Activated T-cell treated with anti-CD3 and anti-CD28 coated beads, Interleukin-2, amount 50 U/mL, for 72 hours (primary cell): Measurements from ENCODE around the gene NECTIN4. TPM values are rescaled to one million over a fixed set of nuclear protein-coding genes. Genes with fewer than 3 reads are reported as not detected.

Source experiments
- ATAC-seq, 2 donors: fragments of 150-1000 bp; cut with Tn5 transposase; replicated peaks in 1 of 2; 2 replicates each; pipeline ENCODE4 v1.10.0; 2021; ENCODE audit warnings: moderate library complexity in 2 of 2, mild to moderate bottlenecking in 1 of 2
- DNase-seq, 2 donors: peaks; one replicate each; pipeline ENCODE4 v3.0.0; 2021 to 2022; ENCODE audit warnings: mixed read lengths in 1 of 2
- H3K27ac Mint-ChIP-seq: one replicate; pipeline ENCODE4 v1.8.0; 2022; ENCODE audit warnings: mild to moderate bottlenecking, moderate library complexity, mixed read lengths
- H3K27me3 Mint-ChIP-seq: one replicate; pipeline ENCODE4 v1.8.0; 2022; ENCODE audit warnings: low read depth, mixed read lengths
- H3K36me3 Mint-ChIP-seq, 2 donors: one replicate each; pipeline ENCODE4 v1.8.0; 2022; ENCODE audit warnings: mixed read lengths in 2 of 2, mild to moderate bottlenecking in 1 of 2; ENCODE audit not compliant: insufficient read depth in 2 of 2
- H3K4me1 Mint-ChIP-seq: one replicate; pipeline ENCODE4 v1.8.0; 2022; ENCODE audit warnings: low read depth, mixed read lengths
- H3K4me3 Mint-ChIP-seq, 2 donors: one replicate each; pipeline ENCODE4 v1.8.0; 2022; ENCODE audit warnings: mild to moderate bottlenecking in 2 of 2, mixed read lengths in 2 of 2, moderate library complexity in 2 of 2
- H3K9me3 Mint-ChIP-seq, 2 donors: one replicate each; pipeline ENCODE4 v1.8.0; 2022; ENCODE audit warnings: mixed read lengths in 2 of 2
- total RNA-seq, 2 donors: library from RNA; stranded (reverse); gene quantifications; one replicate each; pipeline ENCODE4 v1.2.3, GENCODE V29; 2022

The NECTIN4 gene
- under 1 TPM in 1 of 2 donors, not detected in 1; 0.31 TPM for total RNA-seq

GRCh38 chr1:161089251-161089924 lies at the start of gene NECTIN4:
NECTIN4 (minus strand) TSS chr1:161089558; CDS start chr1:161089296, 262 bp downstream.
- peaks cover 61% of the 10 kb centered on the region for H3K4me1 Mint-ChIP-seq
- no peak within 1 kb of the TSS for H3K4me3 Mint-ChIP-seq
- no peaks in the 10 kb centered on the region for H3K9me3 Mint-ChIP-seq
- H3K36me3 Mint-ChIP-seq, result no peaks in the 10 kb centered on the region
- H3K27ac Mint-ChIP-seq, result no peak within 1 kb of the TSS
- no peak for ATAC-seq
- DNase-seq, result no peak
- no peaks in the 10 kb centered on the region for H3K27me3 Mint-ChIP-seq

- Mint-ChIP-seq H3K27ac (peak overlapping the region; percentile 7), H3K9me3 (no peaks in the 10 kb centered on the region), H3K4me1 (no peaks in the 10 kb centered on the region), H3K4me3 (no peak overlapping the region), H3K27me3 (no peaks in the 10 kb centered on the region), H3K36me3 (peaks cover 0 to 1% of the 10 kb centered on the region in 2 donors)
- no peak for DNase-seq
- ATAC-seq, result no peak
Measured at GRCh38 chr1:161138431-161138830, 49.1 kb upstream of the NECTIN4 start.

- no peak for DNase-seq
Measured at GRCh38 chr1:161137881-161138280, 48.5 kb upstream of the NECTIN4 start.

GRCh38 chr1:161133220-161133740 lies 43.9 kb upstream of the NECTIN4 start:
- Mint-ChIP-seq H3K27ac (no peak overlapping the region), H3K27me3 (no peaks in the 10 kb centered on the region), H3K4me3 (no peak overlapping the region), H3K9me3 (no peaks in the 10 kb centered on the region), H3K36me3 (peaks cover 2 to 11% of the 10 kb centered on the region in 2 donors), H3K4me1 (peaks cover 34% of the 10 kb centered on the region)
- DNase-seq (no peak), ATAC-seq (peak in 1 of 2 donors; percentile 0)

More at GRCh38 chr1:161137881-161138280, 48.5 kb upstream of the NECTIN4 start:
- Mint-ChIP-seq H3K27ac (no peak overlapping the region), H3K36me3 (peaks cover 0 to 1% of the 10 kb centered on the region in 2 donors), H3K27me3 (no peaks in the 10 kb centered on the region), H3K4me3 (no peak overlapping the region), H3K4me1 (no peaks in the 10 kb centered on the region), H3K9me3 (no peaks in the 10 kb centered on the region)
- ATAC-seq, result no peak

GRCh38 chr1:161132410-161133219 lies 43.3 kb upstream of the NECTIN4 start, which contains the start of gene DEDD:
DEDD (minus strand) TSS chr1:161132667; CDS start chr1:161124462, 8,205 bp downstream.
- peaks cover 2 to 16% of the 10 kb centered on the region in 2 donors for H3K36me3 Mint-ChIP-seq
- H3K4me3 Mint-ChIP-seq, result no peak within 1 kb of the TSS
- H3K9me3 Mint-ChIP-seq, result no peaks in the 10 kb centered on the region
- H3K4me1 Mint-ChIP-seq, result peaks cover 41% of the 10 kb centered on the region
- peak within 1 kb of the TSS; percentile 99 for H3K27ac Mint-ChIP-seq
- no peaks in the 10 kb centered on the region for H3K27me3 Mint-ChIP-seq
- DNase-seq (peak; percentile 93 to 95), ATAC-seq (peak; percentile 97)

- Mint-ChIP-seq H3K4me1 (peaks cover 50% of the 10 kb centered on the region), H3K27me3 (no peaks in the 10 kb centered on the region), H3K27ac (peak overlapping the region; percentile 99), H3K36me3 (peaks cover 5 to 22% of the 10 kb centered on the region in 2 donors), H3K4me3 (no peak overlapping the region), H3K9me3 (no peaks in the 10 kb centered on the region)
- DNase-seq, result no peak
- no peak for ATAC-seq
Measured at GRCh38 chr1:161131523-161132409, 42.4 kb upstream of the NECTIN4 start.

- Mint-ChIP-seq H3K4me1 (peaks cover 60% of the 10 kb centered on the region), H3K36me3 (peaks cover 13 to 31% of the 10 kb centered on the region in 2 donors), H3K9me3 (no peaks in the 10 kb centered on the region), H3K4me3 (no peak overlapping the region), H3K27me3 (no peaks in the 10 kb centered on the region), H3K27ac (peak overlapping the region; percentile 99)
- ATAC-seq (no peak), DNase-seq (no peak)
Measured at GRCh38 chr1:161130266-161130665, 40.9 kb upstream of the NECTIN4 start.

- no peaks in the 10 kb centered on the region for H3K9me3 Mint-ChIP-seq
- no peak overlapping the region for H3K27ac Mint-ChIP-seq
- ATAC-seq (no peak), DNase-seq (no peak)
- H3K27me3 Mint-ChIP-seq, result no peaks in the 10 kb centered on the region
- peaks cover 60% of the 10 kb centered on the region for H3K4me1 Mint-ChIP-seq
- no peak overlapping the region for H3K4me3 Mint-ChIP-seq
- peaks cover 13 to 36% of the 10 kb centered on the region in 2 donors for H3K36me3 Mint-ChIP-seq
Measured at GRCh38 chr1:161128591-161129420, 39.4 kb upstream of the NECTIN4 start.

- Mint-ChIP-seq H3K4me1 (peaks cover 60% of the 10 kb centered on the region), H3K27ac (peak overlapping the region; percentile 64), H3K27me3 (no peaks in the 10 kb centered on the region), H3K9me3 (no peaks in the 10 kb centered on the region), H3K36me3 (peaks cover 16 to 44% of the 10 kb centered on the region in 2 donors), H3K4me3 (no peak overlapping the region)
- ATAC-seq (no peak), DNase-seq (no peak)
Measured at GRCh38 chr1:161127649-161128048, 38.3 kb upstream of the NECTIN4 start.

GRCh38 chr1:161122967-161123366 lies 33.6 kb upstream of the NECTIN4 start:
- H3K9me3 Mint-ChIP-seq, result no peaks in the 10 kb centered on the region
- no peak overlapping the region for H3K4me3 Mint-ChIP-seq

GRCh38 chr1:161121834-161122233 lies 32.5 kb upstream of the NECTIN4 start:
- no peaks in the 10 kb centered on the region for H3K9me3 Mint-ChIP-seq
- peak overlapping the region; percentile 44 for H3K27ac Mint-ChIP-seq
- no peak for ATAC-seq

More at GRCh38 chr1:161122967-161123366, 33.6 kb upstream of the NECTIN4 start:
- no peaks in the 10 kb centered on the region for H3K27me3 Mint-ChIP-seq
- no peak for ATAC-seq
- H3K4me1 Mint-ChIP-seq, result peaks cover 50% of the 10 kb centered on the region
- no peak for DNase-seq
- H3K27ac Mint-ChIP-seq, result peak overlapping the region; percentile 47
- H3K36me3 Mint-ChIP-seq, result peaks cover 20 to 47% of the 10 kb centered on the region in 2 donors

More at GRCh38 chr1:161121834-161122233, 32.5 kb upstream of the NECTIN4 start:
- peaks cover 43% of the 10 kb centered on the region for H3K4me1 Mint-ChIP-seq
- no peak overlapping the region for H3K4me3 Mint-ChIP-seq
- DNase-seq, result no peak
- no peaks in the 10 kb centered on the region for H3K27me3 Mint-ChIP-seq
- peaks cover 21 to 43% of the 10 kb centered on the region in 2 donors for H3K36me3 Mint-ChIP-seq
